ENCODE data around the gene RAB3GAP2.
"Not testable (repeated sequence)": the region's sequence is repeated elsewhere in the genome, so short reads cannot be mapped to it uniquely, and the experiment has no call there.

The RAB3GAP2 gene

DNA sequence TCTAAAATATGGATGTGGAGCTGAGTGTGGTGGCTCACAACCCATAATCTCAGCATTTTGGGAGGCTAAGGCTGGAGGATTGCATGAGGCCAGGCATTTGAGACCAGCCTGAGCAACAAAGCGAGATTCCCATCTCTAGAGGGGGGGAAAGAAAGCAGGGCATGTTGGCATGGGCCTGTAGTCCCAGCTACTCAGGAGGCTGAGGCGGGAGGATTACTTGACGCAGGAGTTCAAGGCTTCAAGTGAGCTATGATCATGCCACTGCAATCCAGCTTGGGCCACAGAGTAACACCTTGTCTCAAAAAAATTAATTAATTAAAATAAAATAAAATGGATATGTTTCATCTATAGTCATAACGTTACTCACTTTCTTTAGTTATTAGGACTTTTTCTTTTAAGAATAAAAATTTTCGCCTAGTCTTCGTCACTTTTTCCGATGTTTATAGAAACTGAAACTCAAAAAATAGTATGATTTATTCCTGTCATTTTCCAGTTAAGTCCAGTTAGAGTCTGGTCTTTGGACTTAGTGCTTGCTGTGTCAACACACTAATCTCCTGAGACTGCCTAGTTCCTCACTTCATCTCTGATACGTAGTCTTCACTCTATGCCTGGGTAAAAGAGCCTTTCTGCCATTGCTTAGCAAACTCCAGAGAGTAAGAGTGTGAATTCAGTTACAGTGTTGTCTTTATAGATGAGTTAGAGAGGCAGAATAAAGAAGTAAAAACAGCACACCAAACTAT, 150.3 kb downstream of the RAB3GAP2 start:
- Histone ChIP-seq H3K36me3 (ENCODE audit: insufficient read depth, low read length) (peaks cover 29% of the 10 kb centered on the region), H3K9me2 (replicated peaks; ENCODE audit: low read depth, low read length) (no peaks in the 10 kb centered on the region), H3K79me2 (ENCODE audit: insufficient read depth, low read length) (no peaks in the 10 kb centered on the region), H3F3A (ENCODE audit: low read depth) (0 out of 2 replicates have a peak, but pooled peaks cover 4% of the 10 kb centered on the region), H2AFZ (ENCODE audit: low read length) (no peak overlapping the region), H3K27me3 (ENCODE audit: insufficient read depth, low read length, poor library complexity, severe bottlenecking) (no peaks in the 10 kb centered on the region), H3K9me3 (ENCODE audit: insufficient read depth, low read depth, low read length) (no peaks in the 10 kb centered on the region), H3K4me1 (ENCODE audit: insufficient read depth, low read length, poor library complexity, severe bottlenecking) (no peaks in the 10 kb centered on the region), H4K20me1 (ENCODE audit: insufficient read depth, low read length, poor library complexity, severe bottlenecking) (no peaks in the 10 kb centered on the region), H3K9ac (ENCODE audit: low read depth, low read length, poor library complexity, severe bottlenecking) (no peak overlapping the region), H3K4me2 (ENCODE audit: low read depth, low read length, poor library complexity, severe bottlenecking) (no peak overlapping the region), H3K4me3 (ENCODE audit: low read length, poor library complexity, severe bottlenecking) (no peak overlapping the region)
- no peak for TF ChIP-seq EZH2phosphoT487 (IDR thresholded peaks at IDR 0.05; ENCODE audit: borderline replicate concordance)
- TF ChIP-seq, protein P1, sequence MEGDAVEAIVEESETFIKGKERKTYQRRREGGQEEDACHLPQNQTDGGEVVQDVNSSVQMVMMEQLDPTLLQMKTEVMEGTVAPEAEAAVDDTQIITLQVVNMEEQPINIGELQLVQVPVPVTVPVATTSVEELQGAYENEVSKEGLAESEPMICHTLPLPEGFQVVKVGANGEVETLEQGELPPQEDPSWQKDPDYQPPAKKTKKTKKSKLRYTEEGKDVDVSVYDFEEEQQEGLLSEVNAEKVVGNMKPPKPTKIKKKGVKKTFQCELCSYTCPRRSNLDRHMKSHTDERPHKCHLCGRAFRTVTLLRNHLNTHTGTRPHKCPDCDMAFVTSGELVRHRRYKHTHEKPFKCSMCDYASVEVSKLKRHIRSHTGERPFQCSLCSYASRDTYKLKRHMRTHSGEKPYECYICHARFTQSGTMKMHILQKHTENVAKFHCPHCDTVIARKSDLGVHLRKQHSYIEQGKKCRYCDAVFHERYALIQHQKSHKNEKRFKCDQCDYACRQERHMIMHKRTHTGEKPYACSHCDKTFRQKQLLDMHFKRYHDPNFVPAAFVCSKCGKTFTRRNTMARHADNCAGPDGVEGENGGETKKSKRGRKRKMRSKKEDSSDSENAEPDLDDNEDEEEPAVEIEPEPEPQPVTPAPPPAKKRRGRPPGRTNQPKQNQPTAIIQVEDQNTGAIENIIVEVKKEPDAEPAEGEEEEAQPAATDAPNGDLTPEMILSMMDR (conservative IDR thresholded peaks at IDR 0.05; ENCODE audit: low read length) = no peak

DNA sequence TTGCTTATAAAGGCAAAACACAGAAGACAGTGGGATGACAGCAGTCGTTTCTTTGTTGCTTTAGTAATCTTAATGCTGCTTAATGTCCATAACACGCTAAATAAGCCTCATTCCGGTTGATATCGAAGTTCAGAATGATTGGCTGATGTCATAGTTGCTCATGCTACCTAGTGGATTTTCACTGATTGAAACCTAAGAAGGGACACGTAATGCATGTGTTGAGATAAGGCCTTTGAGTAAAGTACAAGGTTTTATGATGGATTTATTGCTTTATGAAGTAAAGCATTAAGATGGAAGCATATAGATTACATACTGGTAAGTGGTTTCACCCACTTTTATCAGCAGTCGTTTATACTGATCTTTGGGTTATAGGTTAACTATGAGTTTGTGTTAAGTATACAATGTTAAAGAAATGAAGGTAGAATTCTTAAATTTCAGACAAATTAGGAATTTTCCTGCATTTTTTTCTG, 153.2 kb downstream of the RAB3GAP2 start:
- Histone ChIP-seq H3K36me3 (ENCODE audit: insufficient read depth, low read length) (peaks cover 32% of the 10 kb centered on the region; the same call in 1 of the 2 replicates), H3K4me2 (ENCODE audit: low read depth, low read length, poor library complexity, severe bottlenecking) (no peak overlapping the region), H3K4me3 (ENCODE audit: low read length, poor library complexity, severe bottlenecking) (no peak overlapping the region), H4K20me1 (ENCODE audit: insufficient read depth, low read length, poor library complexity, severe bottlenecking) (no peaks in the 10 kb centered on the region), H3K4me1 (ENCODE audit: insufficient read depth, low read length, poor library complexity, severe bottlenecking) (no peaks in the 10 kb centered on the region), H3K79me2 (ENCODE audit: insufficient read depth, low read length) (no peaks in the 10 kb centered on the region), H3K27me3 (ENCODE audit: insufficient read depth, low read length, poor library complexity, severe bottlenecking) (no peaks in the 10 kb centered on the region), H2AFZ (ENCODE audit: low read length) (no peak overlapping the region), H3K9me3 (ENCODE audit: insufficient read depth, low read depth, low read length) (no peaks in the 10 kb centered on the region), H3K9ac (ENCODE audit: low read depth, low read length, poor library complexity, severe bottlenecking) (no peak overlapping the region), H3K9me2 (replicated peaks; ENCODE audit: low read depth, low read length) (no peaks in the 10 kb centered on the region), H3F3A (ENCODE audit: low read depth) (0 out of 2 replicates have a peak, but pooled peaks cover 4% of the 10 kb centered on the region)
- TF ChIP-seq EZH2phosphoT487 (IDR thresholded peaks at IDR 0.05; ENCODE audit: borderline replicate concordance) = no peak
- TF ChIP-seq, protein P1 (conservative IDR thresholded peaks at IDR 0.05; ENCODE audit: low read length) = no peak

GRCh38 chr1:220113136-220113695, 159.0 kb downstream of the RAB3GAP2 start:
- H3K4me1 ChIP-seq (ENCODE audit: insufficient read depth, low read length, poor library complexity, severe bottlenecking) = no peaks in the 10 kb centered on the region
- H4K20me1 ChIP-seq (ENCODE audit: insufficient read depth, low read length, poor library complexity, severe bottlenecking) = no peaks in the 10 kb centered on the region
- no peaks in the 10 kb centered on the region for H3K79me2 ChIP-seq (ENCODE audit: insufficient read depth, low read length)
- H2AFZ ChIP-seq (ENCODE audit: low read length) = no peak overlapping the region
- H3K9ac ChIP-seq (ENCODE audit: low read depth, low read length, poor library complexity, severe bottlenecking) = no peak overlapping the region
- H3F3A ChIP-seq (ENCODE audit: low read depth) = no peaks in the 10 kb centered on the region
- no peaks in the 10 kb centered on the region for H3K9me3 ChIP-seq (ENCODE audit: insufficient read depth, low read depth, low read length)
- peaks cover 54% of the 10 kb centered on the region; the same call in 1 of the 2 replicates for H3K36me3 ChIP-seq (ENCODE audit: insufficient read depth, low read length)
- H3K9me2 ChIP-seq (replicated peaks; ENCODE audit: low read depth, low read length) = no peaks in the 10 kb centered on the region
- H3K4me3 ChIP-seq (ENCODE audit: low read length, poor library complexity, severe bottlenecking) = no peak overlapping the region
- TF ChIP-seq, protein P1 (conservative IDR thresholded peaks at IDR 0.05; ENCODE audit: low read length) = peak; percentile 84
- no peak for TF ChIP-seq EZH2phosphoT487 (IDR thresholded peaks at IDR 0.05; ENCODE audit: borderline replicate concordance)
- H3K4me2 ChIP-seq (ENCODE audit: low read depth, low read length, poor library complexity, severe bottlenecking) = no peak overlapping the region
- H3K27me3 ChIP-seq (ENCODE audit: insufficient read depth, low read length, poor library complexity, severe bottlenecking) = no peaks in the 10 kb centered on the region

GRCh38 chr1:220112600-220112999, 159.7 kb downstream of the RAB3GAP2 start:
- not testable (repeated sequence) for H3K9me2 ChIP-seq (replicated peaks; ENCODE audit: low read depth, low read length); H4K20me1 ChIP-seq (ENCODE audit: insufficient read depth, low read length, poor library complexity, severe bottlenecking); H2AFZ ChIP-seq (ENCODE audit: low read length); H3K4me1 ChIP-seq (ENCODE audit: insufficient read depth, low read length, poor library complexity, severe bottlenecking); H3K9me3 ChIP-seq (ENCODE audit: insufficient read depth, low read depth, low read length); H3K9ac ChIP-seq (ENCODE audit: low read depth, low read length, poor library complexity, severe bottlenecking); H3F3A ChIP-seq (ENCODE audit: low read depth); H3K4me2 ChIP-seq (ENCODE audit: low read depth, low read length, poor library complexity, severe bottlenecking); H3K27me3 ChIP-seq (ENCODE audit: insufficient read depth, low read length, poor library complexity, severe bottlenecking); H3K79me2 ChIP-seq (ENCODE audit: insufficient read depth, low read length); H3K4me3 ChIP-seq (ENCODE audit: low read length, poor library complexity, severe bottlenecking)
- peaks cover 52% of the 10 kb centered on the region; the same call in 1 of the 2 replicates for H3K36me3 ChIP-seq (ENCODE audit: insufficient read depth, low read length)

GRCh38 chr1:220110473-220110872, 161.8 kb downstream of the RAB3GAP2 start:
- H3K4me1 ChIP-seq (ENCODE audit: insufficient read depth, low read length, poor library complexity, severe bottlenecking); H4K20me1 ChIP-seq (ENCODE audit: insufficient read depth, low read length, poor library complexity, severe bottlenecking); H3K27me3 ChIP-seq (ENCODE audit: insufficient read depth, low read length, poor library complexity, severe bottlenecking); H3K79me2 ChIP-seq (ENCODE audit: insufficient read depth, low read length); H3K9ac ChIP-seq (ENCODE audit: low read depth, low read length, poor library complexity, severe bottlenecking); H2AFZ ChIP-seq (ENCODE audit: low read length); H3K4me2 ChIP-seq (ENCODE audit: low read depth, low read length, poor library complexity, severe bottlenecking); H3K9me2 ChIP-seq (replicated peaks; ENCODE audit: low read depth, low read length); H3K9me3 ChIP-seq (ENCODE audit: insufficient read depth, low read depth, low read length); H3K4me3 ChIP-seq (ENCODE audit: low read length, poor library complexity, severe bottlenecking); H3F3A ChIP-seq (ENCODE audit: low read depth): not testable (repeated sequence)
- H3K36me3 ChIP-seq (ENCODE audit: insufficient read depth, low read length) = peaks cover 61% of the 10 kb centered on the region
